Effector memory CD4-positive, alpha-beta T cell (primary cell): ENCODE data around the gene VPS54.

Experiments
- DNase-seq, 3 donors: peaks; one replicate each; pipeline ENCODE4 v3.0.0-alpha.2; 2020
- H3K27ac ChIP-seq: 2 replicates; pipeline ENCODE4 v1.7.0; 2013; ENCODE audit warnings: mild to moderate bottlenecking, low read length, moderate library complexity; ENCODE audit not compliant: insufficient read depth, poor library complexity, severe bottlenecking
- H3K27me3 ChIP-seq: replicated peaks from 2 replicates; pipeline ENCODE4 v1.7.0; 2013; ENCODE audit warnings: mild to moderate bottlenecking, low read length; ENCODE audit not compliant: insufficient read depth, control insufficient read depth, poor library complexity, severe bottlenecking
- H3K36me3 ChIP-seq: 2 replicates; pipeline ENCODE4 v1.7.0; 2013; ENCODE audit warnings: mild to moderate bottlenecking, low read length, moderate library complexity; ENCODE audit not compliant: control insufficient read depth, insufficient read depth
- H3K4me1 ChIP-seq: 2 replicates; pipeline ENCODE4 v1.7.0; 2013; ENCODE audit warnings: low read length, mild to moderate bottlenecking; ENCODE audit not compliant: control insufficient read depth, insufficient read depth, poor library complexity, severe bottlenecking
- H3K4me3 ChIP-seq: 2 replicates; pipeline ENCODE4 v1.7.0; 2013; ENCODE audit warnings: low read length, low read depth, mild to moderate bottlenecking; ENCODE audit not compliant: insufficient read depth, poor library complexity, severe bottlenecking
- H3K9me3 ChIP-seq: 2 replicates; pipeline ENCODE4 v1.7.0; 2013; ENCODE audit warnings: mild to moderate bottlenecking, low read length, moderate library complexity; ENCODE audit not compliant: control insufficient read depth

VPS54 gene

DNA sequence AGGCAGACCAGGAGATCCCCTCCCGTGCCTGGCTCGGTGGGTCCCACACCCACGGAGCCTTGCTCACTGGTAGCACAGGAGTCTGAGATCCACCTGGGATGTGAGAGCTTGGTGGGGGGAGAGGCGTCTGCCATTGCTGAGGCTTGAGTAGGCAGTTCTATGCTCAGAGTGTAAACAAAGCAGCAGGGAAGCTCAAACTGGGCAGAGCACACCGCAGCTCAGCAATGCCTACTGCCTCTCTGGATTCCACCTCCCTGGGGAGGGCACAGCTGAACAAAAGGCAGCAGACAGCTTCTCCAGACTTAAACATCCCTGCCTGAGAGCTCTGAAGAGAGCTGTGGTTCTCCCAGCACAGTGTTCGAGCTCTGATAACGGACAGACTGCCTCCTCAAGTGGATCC is 92.4 kb downstream of the VPS54 start:
- Histone ChIP-seq H3K9me3 (no peaks in the 10 kb centered on the region), H3K4me3 (no peak overlapping the region), H3K4me1 (no peaks in the 10 kb centered on the region), H3K36me3 (peaks cover 11% of the 10 kb centered on the region), H3K27me3 (no peaks in the 10 kb centered on the region), H3K27ac (no peak overlapping the region)
- DNase-seq = no peak

DNA sequence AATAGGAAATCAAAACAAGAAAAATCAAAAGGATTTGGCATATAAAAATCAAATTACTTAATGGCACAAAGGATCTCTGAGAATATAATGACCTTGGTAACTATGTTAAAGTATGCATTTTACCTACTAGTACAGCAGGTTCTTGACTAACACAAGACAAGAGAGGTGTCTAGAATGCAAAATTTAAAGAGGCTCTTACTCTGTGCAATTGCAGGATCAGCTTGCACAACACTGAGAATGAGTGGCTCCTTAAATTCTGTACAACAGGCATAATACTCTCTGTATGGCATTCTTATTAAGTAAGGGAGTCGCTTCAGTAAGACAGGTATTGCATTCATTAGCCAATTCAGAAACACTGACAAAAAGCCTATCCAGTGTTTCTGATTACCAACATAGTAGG is 104.9 kb downstream of the VPS54 start:
- H3K27me3 ChIP-seq = no peaks in the 10 kb centered on the region
- no peak overlapping the region for H3K27ac ChIP-seq
- no peak overlapping the region for H3K4me3 ChIP-seq
- peaks cover 15% of the 10 kb centered on the region for H3K36me3 ChIP-seq
- H3K4me1 ChIP-seq = no peaks in the 10 kb centered on the region
- DNase-seq = no peak
- H3K9me3 ChIP-seq = no peaks in the 10 kb centered on the region

DNA sequence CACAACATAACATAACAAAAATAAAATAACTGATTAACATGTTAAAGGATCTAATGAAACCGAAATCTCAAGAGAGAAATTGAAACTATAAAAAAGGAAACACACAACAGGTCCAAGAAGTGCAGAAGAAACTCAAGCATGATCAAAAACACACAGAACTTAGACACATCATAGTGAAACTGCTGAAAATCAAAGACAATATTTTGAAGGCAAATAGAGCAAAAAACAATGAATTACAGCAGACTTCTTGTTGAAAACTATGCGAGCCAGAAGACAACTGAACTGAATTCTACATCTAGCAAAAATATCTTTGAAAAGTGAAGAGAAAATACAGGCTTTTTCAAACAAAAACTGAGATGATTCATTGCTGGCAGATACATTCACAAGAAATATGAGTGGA is 116.2 kb downstream of the VPS54 start:
- Histone ChIP-seq H3K27me3 (no peaks in the 10 kb centered on the region), H3K27ac (no peak overlapping the region), H3K9me3 (no peaks in the 10 kb centered on the region), H3K36me3 (peaks cover 4% of the 10 kb centered on the region), H3K4me1 (no peaks in the 10 kb centered on the region), H3K4me3 (no peak overlapping the region)
- DNase-seq = no peak

DNA sequence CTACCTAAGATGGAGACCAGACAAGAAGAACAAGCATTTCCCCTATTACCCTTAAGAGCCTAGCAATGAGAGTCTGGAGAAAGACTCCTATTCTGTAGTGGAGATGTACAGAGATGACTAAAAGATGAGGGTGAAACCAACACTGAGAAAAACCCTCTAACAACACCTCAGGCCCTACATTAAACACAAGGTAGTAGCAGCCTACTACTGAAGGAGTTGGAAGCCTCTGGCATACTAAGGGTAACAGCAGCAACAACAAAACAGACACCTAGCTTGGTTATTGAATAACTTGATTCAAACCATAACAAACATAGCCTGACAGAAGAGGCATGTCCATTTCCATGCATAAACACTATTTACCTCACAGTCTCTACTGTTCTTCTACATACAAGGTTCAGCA is 117.1 kb downstream of the VPS54 start:
- H3K27ac ChIP-seq = no peak overlapping the region
- no peak for DNase-seq
- no peaks in the 10 kb centered on the region for H3K4me1 ChIP-seq
- H3K36me3 ChIP-seq = peaks cover 4% of the 10 kb centered on the region
- H3K4me3 ChIP-seq = no peak overlapping the region
- H3K27me3 ChIP-seq = no peaks in the 10 kb centered on the region
- no peaks in the 10 kb centered on the region for H3K9me3 ChIP-seq

DNA sequence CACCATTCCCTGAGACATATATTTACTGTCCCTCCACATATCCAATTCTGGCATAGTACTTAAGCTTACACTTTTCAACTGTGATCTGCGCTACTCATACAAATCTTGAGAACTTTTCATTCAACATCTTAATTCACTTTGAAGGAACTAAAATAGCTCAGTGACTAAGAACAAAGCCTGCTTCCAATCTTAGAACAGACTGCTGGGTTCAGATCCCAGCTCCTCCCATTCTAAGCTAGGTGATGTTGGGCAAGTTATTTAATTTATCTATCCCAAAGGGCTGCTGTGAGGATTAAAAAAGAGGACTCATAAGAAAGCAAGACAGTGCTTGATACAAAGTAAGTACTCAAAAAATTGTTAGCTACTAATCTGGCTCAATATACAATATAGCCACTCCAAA is 119.6 kb downstream of the VPS54 start:
- H3K27ac ChIP-seq = no peak overlapping the region
- peaks cover 4% of the 10 kb centered on the region for H3K36me3 ChIP-seq
- no peak overlapping the region for H3K4me3 ChIP-seq
- H3K4me1 ChIP-seq = no peaks in the 10 kb centered on the region
- no peaks in the 10 kb centered on the region for H3K9me3 ChIP-seq
- H3K27me3 ChIP-seq = no peaks in the 10 kb centered on the region
- no peak for DNase-seq

DNA sequence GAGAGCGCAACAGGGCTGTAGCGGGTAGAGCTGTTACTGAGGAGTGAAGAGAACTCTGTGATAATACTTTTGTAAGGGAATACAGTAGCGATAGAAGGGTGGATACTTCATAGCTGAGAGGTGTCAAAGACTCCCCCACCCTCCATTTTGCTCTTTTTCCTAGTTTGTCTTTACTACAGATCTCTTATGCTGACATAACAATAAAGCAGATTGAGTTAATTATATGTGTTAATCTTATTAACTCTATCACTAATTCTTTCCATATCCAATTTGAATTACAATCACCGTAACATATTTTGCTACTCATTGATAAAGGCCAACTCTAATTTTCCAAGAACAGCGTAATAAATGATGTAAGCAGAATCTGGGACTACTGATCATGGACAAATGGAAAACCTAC is 120.4 kb downstream of the VPS54 start:
- no peak for DNase-seq
- Histone ChIP-seq H3K27ac (no peak overlapping the region), H3K36me3 (peaks cover 2% of the 10 kb centered on the region), H3K9me3 (no peaks in the 10 kb centered on the region), H3K27me3 (no peaks in the 10 kb centered on the region), H3K4me3 (no peak overlapping the region), H3K4me1 (no peaks in the 10 kb centered on the region)

DNA sequence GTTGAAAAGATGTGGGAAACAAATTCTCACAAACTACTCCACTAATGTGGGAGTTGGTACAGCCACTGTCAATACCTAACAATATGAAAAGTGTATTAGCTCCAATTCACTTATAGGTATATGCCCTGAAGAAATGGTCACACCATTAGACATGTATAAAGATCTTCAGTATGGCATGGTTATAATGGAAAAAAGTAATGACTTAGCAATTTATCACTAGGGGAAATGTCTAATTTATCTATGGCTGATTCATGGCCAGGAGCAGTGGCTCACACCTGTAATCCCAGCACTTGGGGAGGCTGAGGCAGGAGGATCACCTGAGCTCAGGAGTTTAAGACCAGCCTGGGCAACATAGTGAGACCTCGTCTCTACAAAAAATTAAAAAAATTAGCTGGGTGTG is 125.1 kb downstream of the VPS54 start:
- Histone ChIP-seq H3K27ac (no peak overlapping the region), H3K4me1 (no peaks in the 10 kb centered on the region), H3K27me3 (no peaks in the 10 kb centered on the region), H3K4me3 (no peak overlapping the region), H3K36me3 (peaks cover 28% of the 10 kb centered on the region), H3K9me3 (no peaks in the 10 kb centered on the region)
- no peak for DNase-seq

DNA sequence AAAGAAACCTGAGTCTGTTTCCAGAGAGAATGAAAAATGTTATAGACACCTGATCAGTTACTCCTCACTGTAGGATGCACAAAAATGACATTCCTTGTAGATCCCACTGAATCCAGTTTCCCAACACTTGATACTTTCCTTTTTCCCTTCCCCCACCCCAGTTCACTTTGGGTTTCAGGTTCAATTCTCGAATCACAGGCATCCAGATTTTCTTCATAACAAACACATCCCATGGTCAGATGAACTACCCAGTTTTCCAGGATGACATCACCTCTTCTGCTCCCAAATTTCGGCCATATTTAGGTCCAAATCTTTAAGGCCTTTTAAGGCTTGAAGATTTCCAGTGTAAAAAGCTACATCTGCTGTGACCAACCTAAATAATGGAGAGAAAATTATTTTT is 126.1 kb downstream of the VPS54 start:
- no peak overlapping the region for H3K4me3 ChIP-seq
- no peak overlapping the region for H3K27ac ChIP-seq
- DNase-seq = no peak
- no peaks in the 10 kb centered on the region for H3K27me3 ChIP-seq
- H3K36me3 ChIP-seq = peaks cover 28% of the 10 kb centered on the region
- no peaks in the 10 kb centered on the region for H3K9me3 ChIP-seq
- no peaks in the 10 kb centered on the region for H3K4me1 ChIP-seq

DNA sequence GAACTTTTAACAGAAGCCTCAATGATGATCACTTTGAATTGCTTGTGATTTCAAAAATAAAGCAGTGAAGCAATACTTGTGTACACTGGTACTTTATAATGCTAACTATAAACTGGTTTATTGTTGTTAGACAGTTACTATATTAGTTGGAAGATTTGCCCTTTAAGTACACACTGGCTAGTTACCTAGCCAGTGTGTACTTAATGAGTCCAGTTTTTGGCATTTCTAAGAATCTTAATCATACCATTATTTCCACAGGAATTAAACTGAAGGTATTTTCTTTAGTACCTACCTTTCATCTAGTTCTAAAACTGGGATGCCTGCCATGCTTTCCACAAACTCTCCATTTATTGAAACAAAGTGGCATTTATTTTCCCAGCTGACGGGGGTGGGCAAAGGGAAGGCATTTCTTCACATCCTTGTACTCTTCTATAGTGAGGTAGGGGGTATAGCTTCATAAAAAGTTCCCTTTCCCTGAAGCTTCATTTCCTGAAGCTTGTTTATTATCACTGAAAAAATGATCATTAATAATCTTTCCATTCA is 127.7 kb downstream of the VPS54 start:
- DNase-seq = no peak
- H3K27ac ChIP-seq = no peak overlapping the region
- no peak overlapping the region for H3K4me3 ChIP-seq
- no peaks in the 10 kb centered on the region for H3K9me3 ChIP-seq
- no peaks in the 10 kb centered on the region for H3K4me1 ChIP-seq
- peaks cover 37% of the 10 kb centered on the region for H3K36me3 ChIP-seq
- H3K27me3 ChIP-seq = no peaks in the 10 kb centered on the region

DNA sequence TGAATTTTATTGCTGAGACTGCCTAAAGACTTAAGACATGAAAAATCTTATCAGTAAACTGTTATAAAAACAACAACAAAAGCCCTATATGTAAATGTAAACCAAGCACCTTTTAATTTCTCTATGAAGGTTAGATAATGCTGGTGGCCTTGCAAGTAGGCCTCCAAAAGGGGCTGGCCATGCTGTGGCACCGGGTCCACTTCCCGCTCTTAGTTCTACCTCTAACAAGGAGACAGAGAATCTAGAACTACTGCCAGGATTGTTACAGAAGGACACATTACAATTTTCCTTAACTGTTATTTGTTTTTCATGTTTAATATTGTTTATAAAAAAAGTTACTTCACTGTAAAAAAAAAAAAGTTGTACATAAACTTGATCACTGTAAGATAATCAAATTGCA is 128.6 kb downstream of the VPS54 start:
- Histone ChIP-seq H3K4me1 (no peaks in the 10 kb centered on the region), H3K9me3 (no peaks in the 10 kb centered on the region), H3K27me3 (no peaks in the 10 kb centered on the region), H3K27ac (no peak overlapping the region), H3K4me3 (no peak overlapping the region), H3K36me3 (peaks cover 43% of the 10 kb centered on the region)
- DNase-seq = no peak
